ENCODE results near the gene INSL3. TPM values are rescaled to one million over a fixed set of nuclear protein-coding genes. Genes with fewer than 3 reads are reported as not detected.

INSL3 gene
- polyA plus RNA-seq, 1 donor from 2014 or later = not detected

DNA sequence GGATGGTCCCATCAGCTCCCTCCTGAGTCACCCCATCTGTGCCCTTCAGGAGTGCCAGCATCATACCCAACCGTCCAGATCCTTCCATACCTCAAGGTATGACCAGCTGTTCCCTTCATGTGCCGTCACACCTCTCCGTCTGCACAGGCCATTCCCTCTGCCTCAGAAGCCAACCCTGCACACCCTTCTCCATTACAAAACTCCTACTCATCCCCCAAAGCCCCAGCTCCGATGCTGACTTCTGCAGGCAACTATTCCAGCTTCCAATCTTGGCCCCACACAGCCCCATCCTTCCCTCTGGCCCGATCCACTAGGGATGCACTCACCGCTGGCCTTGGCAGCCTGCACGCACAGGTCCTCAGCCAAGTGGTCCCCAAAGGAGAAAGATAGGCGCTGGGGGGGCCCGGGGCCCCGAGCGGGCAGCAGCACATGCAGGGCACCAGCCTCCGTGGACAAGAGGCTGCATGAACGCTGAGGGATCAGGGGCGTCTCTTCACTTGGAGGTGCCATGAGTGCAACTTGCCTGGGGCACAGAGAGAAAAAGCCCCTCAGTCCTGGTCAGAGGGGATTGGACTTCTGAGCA is 22.7 kb upstream of the INSL3 start:
- Histone ChIP-seq H3K9me2 (ENCODE audit: insufficient read depth, low read length) (no peaks in the 10 kb centered on the region), H3K4me2 (ENCODE audit: low read length) (no peak overlapping the region), H3K4me3 (ENCODE audit: low read length) (no peak overlapping the region), H3K36me3 (ENCODE audit: insufficient read depth, low read length) (no peaks in the 10 kb centered on the region), H3K27ac (ENCODE audit: low read length) (no peak overlapping the region), H3K9ac (ENCODE audit: low read length) (no peak overlapping the region), H3K9me3 (ENCODE audit: low read length) (no peaks in the 10 kb centered on the region), H3K27me3 (ENCODE audit: insufficient read depth, low read depth, low read length) (peaks cover 14% of the 10 kb centered on the region), H4K20me1 (ENCODE audit: insufficient read depth) (no peaks in the 10 kb centered on the region), H2AFZ (ENCODE audit: low read depth, low read length) (no peak overlapping the region), H3F3A (ENCODE audit: insufficient read depth, low read length, poor library complexity, severe bottlenecking) (no peaks in the 10 kb centered on the region), H3K79me2 (replicated peaks; ENCODE audit: insufficient read depth, low read length) (no peaks in the 10 kb centered on the region)
- no peak for TF ChIP-seq RAD21 (conservative IDR thresholded peaks at IDR 0.05)
- no peak for TF ChIP-seq SMC3 (conservative IDR thresholded peaks at IDR 0.05; ENCODE audit: poor library complexity)
- no peak for TF ChIP-seq MXI1 (conservative IDR thresholded peaks at IDR 0.05; ENCODE audit: poor library complexity, severe bottlenecking)
- TF ChIP-seq EZH2 (IDR thresholded peaks at IDR 0.05; ENCODE audit: borderline replicate concordance, insufficient read depth, low read length, poor library complexity, severe bottlenecking) = no peak
- TF ChIP-seq, protein P1, sequence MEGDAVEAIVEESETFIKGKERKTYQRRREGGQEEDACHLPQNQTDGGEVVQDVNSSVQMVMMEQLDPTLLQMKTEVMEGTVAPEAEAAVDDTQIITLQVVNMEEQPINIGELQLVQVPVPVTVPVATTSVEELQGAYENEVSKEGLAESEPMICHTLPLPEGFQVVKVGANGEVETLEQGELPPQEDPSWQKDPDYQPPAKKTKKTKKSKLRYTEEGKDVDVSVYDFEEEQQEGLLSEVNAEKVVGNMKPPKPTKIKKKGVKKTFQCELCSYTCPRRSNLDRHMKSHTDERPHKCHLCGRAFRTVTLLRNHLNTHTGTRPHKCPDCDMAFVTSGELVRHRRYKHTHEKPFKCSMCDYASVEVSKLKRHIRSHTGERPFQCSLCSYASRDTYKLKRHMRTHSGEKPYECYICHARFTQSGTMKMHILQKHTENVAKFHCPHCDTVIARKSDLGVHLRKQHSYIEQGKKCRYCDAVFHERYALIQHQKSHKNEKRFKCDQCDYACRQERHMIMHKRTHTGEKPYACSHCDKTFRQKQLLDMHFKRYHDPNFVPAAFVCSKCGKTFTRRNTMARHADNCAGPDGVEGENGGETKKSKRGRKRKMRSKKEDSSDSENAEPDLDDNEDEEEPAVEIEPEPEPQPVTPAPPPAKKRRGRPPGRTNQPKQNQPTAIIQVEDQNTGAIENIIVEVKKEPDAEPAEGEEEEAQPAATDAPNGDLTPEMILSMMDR (IDR thresholded peaks at IDR 0.05; ENCODE audit: poor library complexity, severe bottlenecking) = no peak
- TF ChIP-seq EP300 (conservative IDR thresholded peaks at IDR 0.05; ENCODE audit: poor library complexity, severe bottlenecking) = no peak
- no peak for TF ChIP-seq POLR2AphosphoS5 (IDR thresholded peaks at IDR 0.05)
- TF ChIP-seq, protein P2, sequence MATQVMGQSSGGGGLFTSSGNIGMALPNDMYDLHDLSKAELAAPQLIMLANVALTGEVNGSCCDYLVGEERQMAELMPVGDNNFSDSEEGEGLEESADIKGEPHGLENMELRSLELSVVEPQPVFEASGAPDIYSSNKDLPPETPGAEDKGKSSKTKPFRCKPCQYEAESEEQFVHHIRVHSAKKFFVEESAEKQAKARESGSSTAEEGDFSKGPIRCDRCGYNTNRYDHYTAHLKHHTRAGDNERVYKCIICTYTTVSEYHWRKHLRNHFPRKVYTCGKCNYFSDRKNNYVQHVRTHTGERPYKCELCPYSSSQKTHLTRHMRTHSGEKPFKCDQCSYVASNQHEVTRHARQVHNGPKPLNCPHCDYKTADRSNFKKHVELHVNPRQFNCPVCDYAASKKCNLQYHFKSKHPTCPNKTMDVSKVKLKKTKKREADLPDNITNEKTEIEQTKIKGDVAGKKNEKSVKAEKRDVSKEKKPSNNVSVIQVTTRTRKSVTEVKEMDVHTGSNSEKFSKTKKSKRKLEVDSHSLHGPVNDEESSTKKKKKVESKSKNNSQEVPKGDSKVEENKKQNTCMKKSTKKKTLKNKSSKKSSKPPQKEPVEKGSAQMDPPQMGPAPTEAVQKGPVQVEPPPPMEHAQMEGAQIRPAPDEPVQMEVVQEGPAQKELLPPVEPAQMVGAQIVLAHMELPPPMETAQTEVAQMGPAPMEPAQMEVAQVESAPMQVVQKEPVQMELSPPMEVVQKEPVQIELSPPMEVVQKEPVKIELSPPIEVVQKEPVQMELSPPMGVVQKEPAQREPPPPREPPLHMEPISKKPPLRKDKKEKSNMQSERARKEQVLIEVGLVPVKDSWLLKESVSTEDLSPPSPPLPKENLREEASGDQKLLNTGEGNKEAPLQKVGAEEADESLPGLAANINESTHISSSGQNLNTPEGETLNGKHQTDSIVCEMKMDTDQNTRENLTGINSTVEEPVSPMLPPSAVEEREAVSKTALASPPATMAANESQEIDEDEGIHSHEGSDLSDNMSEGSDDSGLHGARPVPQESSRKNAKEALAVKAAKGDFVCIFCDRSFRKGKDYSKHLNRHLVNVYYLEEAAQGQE (IDR thresholded peaks at IDR 0.05; ENCODE audit: borderline replicate concordance) = no peak
- TF ChIP-seq TAF1 (IDR thresholded peaks at IDR 0.05; ENCODE audit: low read depth) = no peak

DNA sequence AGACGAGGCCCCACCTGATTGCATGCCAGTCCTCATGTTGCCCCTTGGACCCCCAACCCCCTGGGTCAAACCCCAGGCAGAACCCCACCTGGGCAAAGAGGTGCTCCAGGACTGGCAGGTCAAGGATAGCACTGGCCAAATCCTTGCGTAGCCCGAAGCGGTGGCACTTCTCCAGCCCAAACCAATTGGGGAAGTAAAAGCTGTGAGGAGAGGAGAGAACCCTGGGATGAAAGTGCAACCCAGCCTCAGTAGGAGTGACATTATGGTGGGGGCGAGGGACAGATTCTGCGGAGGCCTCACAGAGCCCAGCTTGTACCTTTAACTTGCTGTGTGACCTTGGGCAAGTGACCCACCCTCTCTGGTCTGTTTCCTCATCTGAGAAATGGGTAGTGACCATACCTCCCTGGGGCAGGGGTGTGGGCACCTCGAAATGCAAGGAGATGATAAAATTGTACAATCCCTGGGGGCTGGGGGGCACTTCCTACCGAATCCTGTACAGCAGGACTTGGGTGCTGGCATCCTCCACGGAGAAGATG is 22.0 kb upstream of the INSL3 start:
- Histone ChIP-seq H3K4me2 (ENCODE audit: low read length) (no peak overlapping the region), H3K27me3 (ENCODE audit: insufficient read depth, low read depth, low read length) (peaks cover 14% of the 10 kb centered on the region), H3F3A (ENCODE audit: insufficient read depth, low read length, poor library complexity, severe bottlenecking) (no peaks in the 10 kb centered on the region)

More for the DNA sequence above, 22.0 kb upstream of the INSL3 start:
- no peak for TF ChIP-seq RAD21 (conservative IDR thresholded peaks at IDR 0.05)
- no peak for TF ChIP-seq SMC3 (conservative IDR thresholded peaks at IDR 0.05; ENCODE audit: poor library complexity)
- TF ChIP-seq TAF1 (IDR thresholded peaks at IDR 0.05; ENCODE audit: low read depth) = no peak
- TF ChIP-seq EZH2 (IDR thresholded peaks at IDR 0.05; ENCODE audit: borderline replicate concordance, insufficient read depth, low read length, poor library complexity, severe bottlenecking) = no peak
- TF ChIP-seq, protein P2 (IDR thresholded peaks at IDR 0.05; ENCODE audit: borderline replicate concordance) = no peak
- TF ChIP-seq, protein P1 (IDR thresholded peaks at IDR 0.05; ENCODE audit: poor library complexity, severe bottlenecking) = no peak
- TF ChIP-seq POLR2AphosphoS5 (IDR thresholded peaks at IDR 0.05) = no peak
- Histone ChIP-seq H3K79me2 (replicated peaks; ENCODE audit: insufficient read depth, low read length) (no peaks in the 10 kb centered on the region), H3K9me3 (ENCODE audit: low read length) (no peaks in the 10 kb centered on the region), H3K9ac (ENCODE audit: low read length) (no peak overlapping the region), H4K20me1 (ENCODE audit: insufficient read depth) (no peaks in the 10 kb centered on the region), H3K27ac (ENCODE audit: low read length) (no peak overlapping the region), H2AFZ (ENCODE audit: low read depth, low read length) (no peak overlapping the region), H3K4me3 (ENCODE audit: low read length) (no peak overlapping the region), H3K36me3 (ENCODE audit: insufficient read depth, low read length) (no peaks in the 10 kb centered on the region), H3K9me2 (ENCODE audit: insufficient read depth, low read length) (no peaks in the 10 kb centered on the region)
